GM23338 (cell line): ENCODE measurements around the gene OR2L13. TPM values are rescaled to one million over a fixed set of nuclear protein-coding genes. Genes with fewer than 3 reads are reported as not detected.

Experiments
- ATAC-seq: fragments of 200-7000 bp; cut with Tn5 transposase; 3 replicates; pipeline ENCODE4 v1.9.1; 2020
- DNase-seq: peaks from one replicate; pipeline ENCODE4 v3.0.0-alpha.2; 2015; ENCODE audit warnings: low spot score
- H2AFZ ChIP-seq: fragments of 200-600 bp; sonication (generic); 2 replicates; pipeline ENCODE4 v1.8.0; 2016; ENCODE audit warnings: antibody characterized with exemption, mild to moderate bottlenecking, moderate library complexity
- H3F3A ChIP-seq: fragments of 200-600 bp; sonication (generic); replicated peaks from 2 replicates; pipeline ENCODE4 v1.8.0; 2017; ENCODE audit warnings: antibody characterized with exemption, mixed run types, low read depth
- H3K27ac ChIP-seq: fragments of 200-600 bp; sonication (generic); 2 replicates; pipeline ENCODE4 v1.6.1; 2016; ENCODE audit warnings: low read depth
- H3K27me3 ChIP-seq: fragments of 200-600 bp; sonication (generic); 2 replicates; pipeline ENCODE4 v1.8.0; 2016; ENCODE audit warnings: mild to moderate bottlenecking, mixed run types, moderate library complexity; ENCODE audit not compliant: insufficient read depth
- H3K36me3 ChIP-seq: fragments of 200-600 bp; sonication (generic); 2 replicates; pipeline ENCODE4 v1.8.0; 2016; ENCODE audit warnings: mild to moderate bottlenecking; ENCODE audit not compliant: insufficient read depth
- H3K4me1 ChIP-seq: fragments of 200-600 bp; sonication (generic); 2 replicates; pipeline ENCODE4 v1.8.0; 2016; ENCODE audit warnings: mild to moderate bottlenecking, moderate library complexity; ENCODE audit not compliant: insufficient read depth
- H3K4me2 ChIP-seq: fragments of 200-600 bp; sonication (generic); 2 replicates; pipeline ENCODE4 v1.7.1; 2017; ENCODE audit warnings: mixed run types
- H3K4me3 ChIP-seq: fragments of 200-600 bp; sonication (generic); 2 replicates; pipeline ENCODE4 v1.6.1; 2016; ENCODE audit warnings: mixed run types
- H3K79me2 ChIP-seq: fragments of 200-600 bp; sonication (generic); replicated peaks from 2 replicates; pipeline ENCODE4 v1.8.0; 2017; ENCODE audit warnings: mild to moderate bottlenecking; ENCODE audit not compliant: insufficient read depth
- H3K9me2 ChIP-seq: fragments of 200-600 bp; sonication (generic); 2 replicates; pipeline ENCODE4 v1.8.0; 2017; ENCODE audit not compliant: insufficient read depth
- H4K20me1 ChIP-seq: fragments of 200-600 bp; sonication (generic); replicated peaks from 2 replicates; pipeline ENCODE4 v1.8.0; 2017; ENCODE audit warnings: mild to moderate bottlenecking; ENCODE audit not compliant: insufficient read depth
- H3K27ac Mint-ChIP-seq: 2 replicates; pipeline ENCODE4 v1.8.0; 2020; ENCODE audit warnings: inconsistent platforms, mild to moderate bottlenecking, moderate library complexity, mixed read lengths
- H3K27me3 Mint-ChIP-seq: 3 replicates; pipeline ENCODE4 v1.8.0; 2022; ENCODE audit warnings: low read depth, mild to moderate bottlenecking, moderate library complexity, mixed read lengths, inconsistent platforms; ENCODE audit not compliant: insufficient read depth, poor library complexity
- H3K36me3 Mint-ChIP-seq: 3 replicates; pipeline ENCODE4 v1.8.0; 2021; ENCODE audit warnings: low read depth, mild to moderate bottlenecking, inconsistent platforms, moderate library complexity, mixed read lengths
- H3K4me1 Mint-ChIP-seq: 3 replicates; pipeline ENCODE4 v1.8.0; 2020; ENCODE audit warnings: mild to moderate bottlenecking, inconsistent platforms, mixed read lengths
- H3K4me3 Mint-ChIP-seq: 3 replicates; pipeline ENCODE4 v1.8.0; 2021; ENCODE audit warnings: moderate library complexity, mild to moderate bottlenecking, inconsistent platforms, mixed read lengths
- H3K9me3 Mint-ChIP-seq: 3 replicates; pipeline ENCODE4 v1.8.0; 2020; ENCODE audit warnings: moderate library complexity, mild to moderate bottlenecking, inconsistent platforms, mixed read lengths
- CREB1 ChIP-seq: fragments of 250-450 bp; sonication (Bioruptor Pico); IDR thresholded peaks from 2 replicates; pipeline ENCODE4 v1.5.0; 2020; ENCODE audit warnings: low read depth, mild to moderate bottlenecking, moderate library complexity
- NANOG ChIP-seq: IDR thresholded peaks from 2 replicates; pipeline ENCODE4 v1.6.1; 2016; ENCODE audit warnings: antibody characterized with exemption, borderline replicate concordance
- POLR2AphosphoS5 ChIP-seq: IDR thresholded peaks from 2 replicates; pipeline ENCODE4 v1.6.1; 2016; ENCODE audit warnings: antibody characterized with exemption, low read depth
- ZNF114 ChIP-seq: fragments of 250-450 bp; sonication (Bioruptor Pico); IDR thresholded peaks from 2 replicates; pipeline ENCODE4 v1.5.0; 2020; ENCODE audit warnings: mild to moderate bottlenecking, moderate library complexity
- ZNF331 ChIP-seq: fragments of 250-450 bp; sonication (Bioruptor Pico); IDR thresholded peaks from 2 replicates; pipeline ENCODE4 v1.5.0; 2020; ENCODE audit warnings: low read depth, mild to moderate bottlenecking, moderate library complexity
- polyA plus RNA-seq: library from polyadenylated mRNA; unstranded; fragments of >200 nt; fragmentation: Nextera tagmentation; extraction: Ambion mirVana; gene quantifications from 2 replicates; pipeline ENCODE4 v1.2.1, GENCODE V29; 2016
- total RNA-seq: library from RNA; depleted of rRNA; stranded (reverse); fragments of >200 nt; shearing (Covaris generic); gene quantifications from 2 replicates; pipeline ENCODE4 v1.2.3, GENCODE V29; 2014
- TF ChIP-seq, protein P1 (sequence below): fragments of 250-450 bp; sonication (Bioruptor Pico); IDR thresholded peaks from 2 replicates; pipeline ENCODE4 v1.5.0; 2020; ENCODE audit warnings: mild to moderate bottlenecking, moderate library complexity
- TF ChIP-seq, protein P2 (sequence below), 2 experiments: fragments of 200-600 bp in 1 of 2; sonication (generic) in 1 of 2; conservative IDR thresholded peaks; 2 replicates each; pipeline versions ENCODE4 v1.5.1 to v1.6.1; 2016 to 2017; ENCODE audit warnings: antibody characterized with exemption in 2 of 2, low read depth in 2 of 2, mild to moderate bottlenecking in 2 of 2, moderate library complexity in 1 of 2
- TF ChIP-seq, protein P3 (sequence below): IDR thresholded peaks from 2 replicates; pipeline ENCODE4 v1.6.1; 2016; ENCODE audit warnings: antibody characterized with exemption
- TF ChIP-seq, protein P4 (sequence below): IDR thresholded peaks from one replicate; pipeline ENCODE4 v1.6.1; 2018; ENCODE audit warnings: antibody characterized with exemption; ENCODE audit not compliant: unreplicated experiment

The OR2L13 gene
- total and polyA plus RNA-seq, 2 experiments from 2014 or later = not detected

DNA sequence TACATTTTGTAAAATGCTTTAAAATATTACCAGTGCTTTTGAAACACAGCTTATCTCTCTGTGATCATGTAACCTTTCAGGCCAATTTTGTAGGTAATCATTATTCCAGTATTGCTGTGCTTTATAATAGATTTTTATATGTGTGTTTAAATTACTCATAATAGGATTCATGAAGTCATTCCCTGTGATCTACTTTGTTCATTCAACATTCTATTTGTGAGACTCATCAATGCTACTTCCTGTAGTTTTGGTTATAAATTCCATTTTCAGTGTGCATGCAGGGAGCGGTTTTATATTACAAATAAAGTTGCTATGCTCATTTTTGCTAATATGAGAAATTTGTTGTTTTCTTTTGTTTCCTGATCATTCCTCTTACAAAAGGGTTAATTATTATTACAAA lies 45.9 kb downstream of the OR2L13 start (continued):
- TF ChIP-seq, protein P1, sequence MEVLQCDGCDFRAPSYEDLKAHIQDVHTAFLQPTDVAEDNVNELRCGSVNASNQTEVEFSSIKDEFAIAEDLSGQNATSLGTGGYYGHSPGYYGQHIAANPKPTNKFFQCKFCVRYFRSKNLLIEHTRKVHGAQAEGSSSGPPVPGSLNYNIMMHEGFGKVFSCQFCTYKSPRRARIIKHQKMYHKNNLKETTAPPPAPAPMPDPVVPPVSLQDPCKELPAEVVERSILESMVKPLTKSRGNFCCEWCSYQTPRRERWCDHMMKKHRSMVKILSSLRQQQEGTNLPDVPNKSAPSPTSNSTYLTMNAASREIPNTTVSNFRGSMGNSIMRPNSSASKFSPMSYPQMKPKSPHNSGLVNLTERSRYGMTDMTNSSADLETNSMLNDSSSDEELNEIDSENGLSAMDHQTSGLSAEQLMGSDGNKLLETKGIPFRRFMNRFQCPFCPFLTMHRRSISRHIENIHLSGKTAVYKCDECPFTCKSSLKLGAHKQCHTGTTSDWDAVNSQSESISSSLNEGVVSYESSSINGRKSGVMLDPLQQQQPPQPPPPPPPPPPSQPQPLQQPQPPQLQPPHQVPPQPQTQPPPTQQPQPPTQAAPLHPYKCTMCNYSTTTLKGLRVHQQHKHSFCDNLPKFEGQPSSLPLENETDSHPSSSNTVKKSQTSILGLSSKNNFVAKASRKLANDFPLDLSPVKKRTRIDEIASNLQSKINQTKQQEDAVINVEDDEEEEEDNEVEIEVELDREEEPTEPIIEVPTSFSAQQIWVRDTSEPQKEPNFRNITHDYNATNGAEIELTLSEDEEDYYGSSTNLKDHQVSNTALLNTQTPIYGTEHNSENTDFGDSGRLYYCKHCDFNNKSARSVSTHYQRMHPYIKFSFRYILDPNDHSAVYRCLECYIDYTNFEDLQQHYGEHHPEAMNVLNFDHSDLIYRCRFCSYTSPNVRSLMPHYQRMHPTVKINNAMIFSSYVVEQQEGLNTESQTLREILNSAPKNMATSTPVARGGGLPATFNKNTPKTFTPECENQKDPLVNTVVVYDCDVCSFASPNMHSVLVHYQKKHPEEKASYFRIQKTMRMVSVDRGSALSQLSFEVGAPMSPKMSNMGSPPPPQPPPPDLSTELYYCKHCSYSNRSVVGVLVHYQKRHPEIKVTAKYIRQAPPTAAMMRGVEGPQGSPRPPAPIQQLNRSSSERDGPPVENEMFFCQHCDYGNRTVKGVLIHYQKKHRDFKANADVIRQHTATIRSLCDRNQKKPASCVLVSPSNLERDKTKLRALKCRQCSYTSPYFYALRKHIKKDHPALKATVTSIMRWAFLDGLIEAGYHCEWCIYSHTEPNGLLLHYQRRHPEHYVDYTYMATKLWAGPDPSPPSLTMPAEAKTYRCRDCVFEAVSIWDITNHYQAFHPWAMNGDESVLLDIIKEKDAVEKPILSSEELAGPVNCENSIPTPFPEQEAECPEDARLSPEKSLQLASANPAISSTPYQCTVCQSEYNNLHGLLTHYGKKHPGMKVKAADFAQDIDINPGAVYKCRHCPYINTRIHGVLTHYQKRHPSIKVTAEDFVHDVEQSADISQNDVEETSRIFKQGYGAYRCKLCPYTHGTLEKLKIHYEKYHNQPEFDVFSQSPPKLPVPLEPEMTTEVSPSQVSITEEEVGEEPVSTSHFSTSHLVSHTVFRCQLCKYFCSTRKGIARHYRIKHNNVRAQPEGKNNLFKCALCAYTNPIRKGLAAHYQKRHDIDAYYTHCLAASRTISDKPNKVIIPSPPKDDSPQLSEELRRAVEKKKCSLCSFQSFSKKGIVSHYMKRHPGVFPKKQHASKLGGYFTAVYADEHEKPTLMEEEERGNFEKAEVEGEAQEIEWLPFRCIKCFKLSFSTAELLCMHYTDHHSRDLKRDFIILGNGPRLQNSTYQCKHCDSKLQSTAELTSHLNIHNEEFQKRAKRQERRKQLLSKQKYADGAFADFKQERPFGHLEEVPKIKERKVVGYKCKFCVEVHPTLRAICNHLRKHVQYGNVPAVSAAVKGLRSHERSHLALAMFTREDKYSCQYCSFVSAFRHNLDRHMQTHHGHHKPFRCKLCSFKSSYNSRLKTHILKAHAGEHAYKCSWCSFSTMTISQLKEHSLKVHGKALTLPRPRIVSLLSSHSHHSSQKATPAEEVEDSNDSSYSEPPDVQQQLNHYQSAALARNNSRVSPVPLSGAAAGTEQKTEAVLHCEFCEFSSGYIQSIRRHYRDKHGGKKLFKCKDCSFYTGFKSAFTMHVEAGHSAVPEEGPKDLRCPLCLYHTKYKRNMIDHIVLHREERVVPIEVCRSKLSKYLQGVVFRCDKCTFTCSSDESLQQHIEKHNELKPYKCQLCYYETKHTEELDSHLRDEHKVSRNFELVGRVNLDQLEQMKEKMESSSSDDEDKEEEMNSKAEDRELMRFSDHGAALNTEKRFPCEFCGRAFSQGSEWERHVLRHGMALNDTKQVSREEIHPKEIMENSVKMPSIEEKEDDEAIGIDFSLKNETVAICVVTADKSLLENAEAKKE = no peak
- no peak for TF ChIP-seq ZNF331 (CRISPR knock-in tag)
- TF ChIP-seq, protein P2, sequence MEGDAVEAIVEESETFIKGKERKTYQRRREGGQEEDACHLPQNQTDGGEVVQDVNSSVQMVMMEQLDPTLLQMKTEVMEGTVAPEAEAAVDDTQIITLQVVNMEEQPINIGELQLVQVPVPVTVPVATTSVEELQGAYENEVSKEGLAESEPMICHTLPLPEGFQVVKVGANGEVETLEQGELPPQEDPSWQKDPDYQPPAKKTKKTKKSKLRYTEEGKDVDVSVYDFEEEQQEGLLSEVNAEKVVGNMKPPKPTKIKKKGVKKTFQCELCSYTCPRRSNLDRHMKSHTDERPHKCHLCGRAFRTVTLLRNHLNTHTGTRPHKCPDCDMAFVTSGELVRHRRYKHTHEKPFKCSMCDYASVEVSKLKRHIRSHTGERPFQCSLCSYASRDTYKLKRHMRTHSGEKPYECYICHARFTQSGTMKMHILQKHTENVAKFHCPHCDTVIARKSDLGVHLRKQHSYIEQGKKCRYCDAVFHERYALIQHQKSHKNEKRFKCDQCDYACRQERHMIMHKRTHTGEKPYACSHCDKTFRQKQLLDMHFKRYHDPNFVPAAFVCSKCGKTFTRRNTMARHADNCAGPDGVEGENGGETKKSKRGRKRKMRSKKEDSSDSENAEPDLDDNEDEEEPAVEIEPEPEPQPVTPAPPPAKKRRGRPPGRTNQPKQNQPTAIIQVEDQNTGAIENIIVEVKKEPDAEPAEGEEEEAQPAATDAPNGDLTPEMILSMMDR (conservative IDR thresholded peaks at IDR 0.05; ENCODE audit: low read depth in 2 of 2) = no peak

DNA sequence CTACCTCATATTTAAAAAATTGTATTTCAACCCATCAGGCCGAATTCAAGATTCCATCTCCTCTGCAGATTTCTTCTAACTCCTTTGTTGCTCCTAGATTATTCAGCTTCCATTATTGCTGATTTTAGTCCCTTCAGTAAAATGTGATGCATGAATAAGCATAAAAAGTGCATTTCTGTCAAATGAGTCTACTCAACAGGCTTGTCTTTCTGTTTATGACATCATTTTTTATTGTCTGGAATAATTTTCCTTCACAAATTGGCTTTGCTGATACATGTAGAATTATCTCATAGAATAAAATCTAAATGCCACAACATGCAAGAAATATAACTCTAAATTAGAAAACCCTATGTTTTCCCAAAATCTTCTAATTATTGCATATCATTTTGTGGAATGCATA lies 48.3 kb downstream of the OR2L13 start:
- peaks cover 6% of the 10 kb centered on the region for H3K27me3 Mint-ChIP-seq
- TF ChIP-seq NANOG = no peak
- TF ChIP-seq POLR2AphosphoS5 = no peak
- TF ChIP-seq, protein P3, sequence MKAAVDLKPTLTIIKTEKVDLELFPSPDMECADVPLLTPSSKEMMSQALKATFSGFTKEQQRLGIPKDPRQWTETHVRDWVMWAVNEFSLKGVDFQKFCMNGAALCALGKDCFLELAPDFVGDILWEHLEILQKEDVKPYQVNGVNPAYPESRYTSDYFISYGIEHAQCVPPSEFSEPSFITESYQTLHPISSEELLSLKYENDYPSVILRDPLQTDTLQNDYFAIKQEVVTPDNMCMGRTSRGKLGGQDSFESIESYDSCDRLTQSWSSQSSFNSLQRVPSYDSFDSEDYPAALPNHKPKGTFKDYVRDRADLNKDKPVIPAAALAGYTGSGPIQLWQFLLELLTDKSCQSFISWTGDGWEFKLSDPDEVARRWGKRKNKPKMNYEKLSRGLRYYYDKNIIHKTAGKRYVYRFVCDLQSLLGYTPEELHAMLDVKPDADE = no peak
- TF ChIP-seq, protein P4, sequence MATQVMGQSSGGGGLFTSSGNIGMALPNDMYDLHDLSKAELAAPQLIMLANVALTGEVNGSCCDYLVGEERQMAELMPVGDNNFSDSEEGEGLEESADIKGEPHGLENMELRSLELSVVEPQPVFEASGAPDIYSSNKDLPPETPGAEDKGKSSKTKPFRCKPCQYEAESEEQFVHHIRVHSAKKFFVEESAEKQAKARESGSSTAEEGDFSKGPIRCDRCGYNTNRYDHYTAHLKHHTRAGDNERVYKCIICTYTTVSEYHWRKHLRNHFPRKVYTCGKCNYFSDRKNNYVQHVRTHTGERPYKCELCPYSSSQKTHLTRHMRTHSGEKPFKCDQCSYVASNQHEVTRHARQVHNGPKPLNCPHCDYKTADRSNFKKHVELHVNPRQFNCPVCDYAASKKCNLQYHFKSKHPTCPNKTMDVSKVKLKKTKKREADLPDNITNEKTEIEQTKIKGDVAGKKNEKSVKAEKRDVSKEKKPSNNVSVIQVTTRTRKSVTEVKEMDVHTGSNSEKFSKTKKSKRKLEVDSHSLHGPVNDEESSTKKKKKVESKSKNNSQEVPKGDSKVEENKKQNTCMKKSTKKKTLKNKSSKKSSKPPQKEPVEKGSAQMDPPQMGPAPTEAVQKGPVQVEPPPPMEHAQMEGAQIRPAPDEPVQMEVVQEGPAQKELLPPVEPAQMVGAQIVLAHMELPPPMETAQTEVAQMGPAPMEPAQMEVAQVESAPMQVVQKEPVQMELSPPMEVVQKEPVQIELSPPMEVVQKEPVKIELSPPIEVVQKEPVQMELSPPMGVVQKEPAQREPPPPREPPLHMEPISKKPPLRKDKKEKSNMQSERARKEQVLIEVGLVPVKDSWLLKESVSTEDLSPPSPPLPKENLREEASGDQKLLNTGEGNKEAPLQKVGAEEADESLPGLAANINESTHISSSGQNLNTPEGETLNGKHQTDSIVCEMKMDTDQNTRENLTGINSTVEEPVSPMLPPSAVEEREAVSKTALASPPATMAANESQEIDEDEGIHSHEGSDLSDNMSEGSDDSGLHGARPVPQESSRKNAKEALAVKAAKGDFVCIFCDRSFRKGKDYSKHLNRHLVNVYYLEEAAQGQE = no peak
- TF ChIP-seq, protein P2 (conservative IDR thresholded peaks at IDR 0.05; ENCODE audit: low read depth in 2 of 2) = no peak
- TF ChIP-seq CREB1 (CRISPR knock-in tag) = no peak
- no peak for TF ChIP-seq ZNF114

More for the DNA sequence above, 48.3 kb downstream of the OR2L13 start:
- H3K36me3 ChIP-seq = peaks cover 5% of the 10 kb centered on the region
- Mint-ChIP-seq H3K36me3 (peaks cover 31% of the 10 kb centered on the region; the same call in 2 of the 3 replicates), H3K4me1 (no peaks in the 10 kb centered on the region), H3K4me3 (no peak overlapping the region), H3K9me3 (peaks cover 96% of the 10 kb centered on the region), H3K27ac (no peak overlapping the region)
- ATAC-seq (no peak), DNase-seq (no peak)
- no peaks in the 10 kb centered on the region for H3K27me3 ChIP-seq
- H3F3A ChIP-seq = no peaks in the 10 kb centered on the region
- no peaks in the 10 kb centered on the region for H3K79me2 ChIP-seq
- H3K4me3 ChIP-seq = no peak overlapping the region
- H3K4me1 ChIP-seq = no peaks in the 10 kb centered on the region
- H3K9me2 ChIP-seq = no peaks in the 10 kb centered on the region
- H4K20me1 ChIP-seq = no peaks in the 10 kb centered on the region
- no peak overlapping the region for H2AFZ ChIP-seq
- no peak overlapping the region for H3K4me2 ChIP-seq
- no peak overlapping the region for H3K27ac ChIP-seq
